RCC 7860 (cell line): ENCODE results near the gene MEF2C.
"Not testable (repeated sequence)": the region's sequence is repeated elsewhere in the genome, so short reads cannot be mapped to it uniquely, and the experiment has no call there.

Source experiments
- DNase-seq: peaks from one replicate; pipeline ENCODE4 v3.0.0-alpha.2; 2015; ENCODE audit warnings: low spot score
- FAIRE-seq: peaks from 2 replicates; lab custom pipeline; 2012; peaks lifted over from hg19 to GRCh38; lab: Jason Lieb, UNC

Gene MEF2C

GRCh38 chr5:88883059-88883835 lies at the start of gene MEF2C:
MEF2C (minus strand) TSS chr5:88883184; CDS start chr5:88823788, 59,396 bp downstream.
- DNase-seq (peak; percentile 60), FAIRE-seq (no peak)

DNA sequence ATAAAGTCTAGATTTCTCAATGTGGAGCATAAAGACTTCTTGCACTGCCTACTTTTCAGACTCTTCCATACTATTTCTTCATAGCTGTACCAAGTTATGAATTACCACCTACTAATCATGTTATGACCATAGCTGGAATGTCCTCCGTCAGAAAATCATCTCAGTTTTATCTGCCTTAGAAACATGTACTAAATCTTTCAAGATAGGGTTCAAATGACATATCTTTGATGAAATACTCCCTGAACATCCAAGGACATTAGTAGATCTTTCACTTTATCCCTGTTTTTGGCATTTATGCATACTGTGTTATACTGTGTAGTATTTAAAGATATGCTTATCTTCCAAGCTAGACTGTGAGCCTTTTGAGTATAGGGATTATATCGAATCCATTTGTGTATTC lies 49.6 kb upstream of the MEF2C start:
- DNase-seq (no peak), FAIRE-seq (no peak)

DNA sequence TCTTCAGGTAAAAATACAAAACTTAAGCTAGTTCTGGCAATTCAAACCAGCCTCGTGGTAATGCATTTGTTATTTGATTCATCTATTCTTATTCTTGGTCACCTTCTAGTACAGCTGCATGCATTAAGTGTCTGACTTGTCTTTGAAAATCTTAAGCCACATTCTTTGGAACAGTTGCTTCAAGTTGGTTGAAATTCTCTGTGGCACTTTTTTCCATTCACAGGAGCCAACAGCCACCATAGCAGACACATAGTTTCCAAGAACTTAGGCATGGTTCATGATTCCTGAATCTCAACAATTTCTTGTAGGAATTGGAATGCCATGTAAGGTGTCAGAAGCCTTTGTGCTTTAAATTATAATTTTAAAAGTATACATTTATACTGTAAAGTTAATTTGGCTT lies 47.4 kb upstream of the MEF2C start:
- FAIRE-seq: no peak

DNA sequence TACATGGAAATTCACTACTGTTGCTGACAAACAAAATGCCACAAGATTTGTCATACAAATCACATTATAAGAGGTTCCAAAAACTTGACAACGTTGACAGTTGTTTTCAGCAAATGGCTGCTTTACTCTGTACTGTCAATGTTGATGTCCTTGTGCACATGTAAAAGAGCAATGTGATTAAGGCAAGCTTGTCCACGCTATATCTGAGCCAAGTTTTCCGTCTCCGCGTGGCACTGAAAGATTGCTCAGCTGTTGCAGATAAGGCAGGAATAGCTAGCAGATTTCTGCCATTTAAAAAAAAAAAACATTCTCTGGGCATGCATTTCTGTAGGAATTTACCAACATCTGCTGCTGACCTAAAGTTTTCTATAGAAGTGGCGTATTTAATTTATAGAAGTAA lies 46.4 kb upstream of the MEF2C start:
- DNase-seq (no peak), FAIRE-seq (no peak)

More for the DNA sequence above, 47.4 kb upstream of the MEF2C start:
- DNase-seq: no peak

DNA sequence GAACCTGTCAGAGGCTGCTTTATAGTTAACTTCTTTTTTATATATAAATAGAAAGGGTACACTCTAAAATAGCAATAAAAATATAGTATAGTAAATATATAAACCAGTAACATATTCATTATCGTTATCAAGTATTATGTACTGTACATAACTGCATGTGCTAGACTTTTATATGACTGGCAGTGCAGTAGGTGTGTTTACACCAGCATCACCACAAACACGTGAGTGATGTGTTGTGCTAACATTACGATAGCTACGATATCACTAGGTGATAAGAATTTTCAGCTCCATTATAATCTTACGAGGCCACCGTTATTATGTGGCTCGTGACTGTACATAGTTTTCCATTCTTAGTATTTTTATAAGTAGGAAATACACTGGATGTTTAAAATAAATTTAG lies 43.8 kb upstream of the MEF2C start:
- DNase-seq: no peak
- no peak for FAIRE-seq

GRCh38 chr5:88925692-88926490 lies 42.9 kb upstream of the MEF2C start:
- peak; percentile 84 for FAIRE-seq

GRCh38 chr5:88924330-88924657 lies 41.3 kb upstream of the MEF2C start:
- DNase-seq (peak; percentile 27), FAIRE-seq (no peak)

More at GRCh38 chr5:88925692-88926490, 42.9 kb upstream of the MEF2C start:
- peak; percentile 4 for DNase-seq

DNA sequence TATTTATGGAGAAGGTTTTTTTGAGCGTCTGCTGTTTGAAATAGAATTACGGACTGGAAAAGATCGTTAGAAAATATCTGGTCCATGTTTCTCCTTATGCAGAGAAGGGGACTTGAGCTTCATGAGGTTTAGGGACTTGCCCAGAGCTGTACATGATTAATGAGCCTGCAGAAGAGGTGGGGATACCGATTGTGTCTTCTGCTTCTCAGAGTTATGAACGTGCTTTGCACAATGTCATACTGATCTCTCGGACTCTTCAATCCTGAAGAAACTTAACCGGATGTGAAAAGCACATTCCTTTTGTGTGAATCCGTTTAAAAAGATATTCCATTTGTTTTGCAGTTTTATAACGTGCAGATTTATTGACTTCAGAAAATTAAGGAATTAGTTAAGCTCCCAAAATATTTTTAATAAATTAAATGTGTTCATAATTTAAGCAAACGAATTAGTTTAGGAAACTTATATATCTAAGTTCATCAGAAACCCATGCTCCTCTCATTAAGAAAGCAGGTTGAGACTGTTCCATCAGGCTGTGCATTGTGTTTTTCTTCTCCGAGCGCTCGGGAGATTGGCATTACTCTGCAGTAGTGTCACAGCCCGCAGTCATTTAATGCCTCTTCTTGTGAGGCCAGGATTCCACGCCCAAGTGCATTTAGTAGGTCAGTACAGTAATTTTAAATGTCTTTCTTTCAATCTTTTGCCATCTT lies 40.8 kb upstream of the MEF2C start:
- no peak for FAIRE-seq
- peak; percentile 21 for DNase-seq

GRCh38 chr5:88912743-88913142 lies 29.8 kb upstream of the MEF2C start:
- FAIRE-seq, DNase-seq: not testable (repeated sequence)

GRCh38 chr5:88911059-88911572 lies 28.1 kb upstream of the MEF2C start:
- not testable (repeated sequence) for FAIRE-seq, DNase-seq

- DNase-seq, FAIRE-seq: not testable (repeated sequence)
Measured at GRCh38 chr5:88904478-88904877, 21.5 kb upstream of the MEF2C start.

DNA sequence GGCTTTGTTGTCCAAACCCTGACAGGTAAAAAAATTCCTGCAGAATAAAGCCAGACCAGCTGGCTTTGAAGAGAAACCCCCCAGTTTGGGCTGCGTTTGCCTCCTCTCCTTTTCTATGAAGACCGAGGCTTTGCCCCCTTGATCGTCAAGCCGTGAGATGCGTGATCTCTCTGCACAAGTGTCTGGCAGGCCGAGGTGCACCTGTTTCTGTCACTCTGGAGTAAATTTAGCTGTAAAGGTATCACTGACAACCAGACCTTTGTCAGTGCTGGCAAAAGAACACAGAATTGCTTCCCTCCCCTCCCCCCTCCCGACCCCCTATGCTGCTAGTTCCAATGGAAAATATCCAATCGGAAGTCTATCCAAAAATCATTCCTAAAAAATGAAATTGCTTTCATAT lies 21.0 kb upstream of the MEF2C start:
- FAIRE-seq: not testable (repeated sequence)

GRCh38 chr5:88901077-88901476 lies 18.1 kb upstream of the MEF2C start:
- DNase-seq, FAIRE-seq: not testable (repeated sequence)

More for the DNA sequence above, 21.0 kb upstream of the MEF2C start:
- not testable (repeated sequence) for DNase-seq

DNA sequence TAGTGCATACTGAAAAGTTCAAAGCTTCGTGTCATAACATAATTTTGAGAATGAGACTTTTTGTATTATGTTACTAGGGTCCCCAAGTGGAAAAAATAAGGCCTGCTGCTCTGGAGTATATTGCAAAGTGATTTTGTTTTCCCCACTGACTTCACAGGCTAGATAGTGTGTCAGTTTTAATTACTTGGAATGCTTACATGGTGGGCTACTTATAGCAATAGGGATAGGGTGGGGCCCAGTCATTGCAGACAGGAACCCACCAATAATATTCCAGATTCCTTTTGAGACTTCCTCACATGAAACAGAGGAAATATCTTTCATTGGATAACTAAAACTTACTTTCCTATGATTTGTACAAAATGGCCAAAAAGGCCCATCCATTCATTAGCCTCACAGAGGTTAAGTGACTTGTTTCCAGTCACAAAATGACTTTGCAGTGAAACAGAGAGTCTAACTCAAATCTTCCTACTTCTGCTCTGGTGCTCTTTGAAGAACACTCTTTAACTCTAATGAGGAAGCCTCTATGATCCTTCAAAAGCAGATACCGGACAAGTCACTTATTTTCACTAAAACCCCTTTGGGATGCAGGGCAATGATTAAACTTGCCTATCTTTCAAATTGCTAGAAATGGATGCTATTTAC lies 16.2 kb upstream of the MEF2C start:
- no peak for DNase-seq

GRCh38 chr5:88897748-88898147 lies 14.8 kb upstream of the MEF2C start:
- DNase-seq (no peak), FAIRE-seq (no peak)

More for the DNA sequence above, 16.2 kb upstream of the MEF2C start:
- FAIRE-seq: no peak

GRCh38 chr5:88895681-88896501 lies 12.9 kb upstream of the MEF2C start:
- DNase-seq: no peak
- FAIRE-seq: no peak

GRCh38 chr5:88892669-88893068 lies 9.7 kb upstream of the MEF2C start:
- FAIRE-seq (no peak), DNase-seq (no peak)

- DNase-seq (no peak), FAIRE-seq (no peak)
Measured at GRCh38 chr5:88890070-88890781, 7.2 kb upstream of the MEF2C start.
